GM23338 (cell line): ENCODE measurements around the gene RAP1GAP2. TPM values are rescaled to one million over a fixed set of nuclear protein-coding genes. Genes with fewer than 3 reads are reported as not detected.
A peak's percentile ranks its signal among the peaks of the same experiment; 100 is the strongest.

Experiments used
- ATAC-seq: fragments of 200-7000 bp; cut with Tn5 transposase; 3 replicates; pipeline ENCODE4 v1.9.1; 2020
- DNase-seq: peaks from one replicate; pipeline ENCODE4 v3.0.0-alpha.2; 2015; ENCODE audit warnings: low spot score
- H2AFZ ChIP-seq: fragments of 200-600 bp; sonication (generic); 2 replicates; pipeline ENCODE4 v1.8.0; 2016; ENCODE audit warnings: antibody characterized with exemption, mild to moderate bottlenecking, moderate library complexity
- H3F3A ChIP-seq: fragments of 200-600 bp; sonication (generic); replicated peaks from 2 replicates; pipeline ENCODE4 v1.8.0; 2017; ENCODE audit warnings: antibody characterized with exemption, mixed run types, low read depth
- H3K27ac ChIP-seq: fragments of 200-600 bp; sonication (generic); 2 replicates; pipeline ENCODE4 v1.6.1; 2016; ENCODE audit warnings: low read depth
- H3K27me3 ChIP-seq: fragments of 200-600 bp; sonication (generic); 2 replicates; pipeline ENCODE4 v1.8.0; 2016; ENCODE audit warnings: mild to moderate bottlenecking, mixed run types, moderate library complexity; ENCODE audit not compliant: insufficient read depth
- H3K36me3 ChIP-seq: fragments of 200-600 bp; sonication (generic); 2 replicates; pipeline ENCODE4 v1.8.0; 2016; ENCODE audit warnings: mild to moderate bottlenecking; ENCODE audit not compliant: insufficient read depth
- H3K4me1 ChIP-seq: fragments of 200-600 bp; sonication (generic); 2 replicates; pipeline ENCODE4 v1.8.0; 2016; ENCODE audit warnings: mild to moderate bottlenecking, moderate library complexity; ENCODE audit not compliant: insufficient read depth
- H3K4me2 ChIP-seq: fragments of 200-600 bp; sonication (generic); 2 replicates; pipeline ENCODE4 v1.7.1; 2017; ENCODE audit warnings: mixed run types
- H3K4me3 ChIP-seq: fragments of 200-600 bp; sonication (generic); 2 replicates; pipeline ENCODE4 v1.6.1; 2016; ENCODE audit warnings: mixed run types
- H3K79me2 ChIP-seq: fragments of 200-600 bp; sonication (generic); replicated peaks from 2 replicates; pipeline ENCODE4 v1.8.0; 2017; ENCODE audit warnings: mild to moderate bottlenecking; ENCODE audit not compliant: insufficient read depth
- H3K9me2 ChIP-seq: fragments of 200-600 bp; sonication (generic); 2 replicates; pipeline ENCODE4 v1.8.0; 2017; ENCODE audit not compliant: insufficient read depth
- H4K20me1 ChIP-seq: fragments of 200-600 bp; sonication (generic); replicated peaks from 2 replicates; pipeline ENCODE4 v1.8.0; 2017; ENCODE audit warnings: mild to moderate bottlenecking; ENCODE audit not compliant: insufficient read depth
- H3K27ac Mint-ChIP-seq: 2 replicates; pipeline ENCODE4 v1.8.0; 2020; ENCODE audit warnings: inconsistent platforms, mild to moderate bottlenecking, moderate library complexity, mixed read lengths
- H3K27me3 Mint-ChIP-seq: 3 replicates; pipeline ENCODE4 v1.8.0; 2022; ENCODE audit warnings: low read depth, mild to moderate bottlenecking, moderate library complexity, mixed read lengths, inconsistent platforms; ENCODE audit not compliant: insufficient read depth, poor library complexity
- H3K36me3 Mint-ChIP-seq: 3 replicates; pipeline ENCODE4 v1.8.0; 2021; ENCODE audit warnings: low read depth, mild to moderate bottlenecking, inconsistent platforms, moderate library complexity, mixed read lengths
- H3K4me1 Mint-ChIP-seq: 3 replicates; pipeline ENCODE4 v1.8.0; 2020; ENCODE audit warnings: mild to moderate bottlenecking, inconsistent platforms, mixed read lengths
- H3K4me3 Mint-ChIP-seq: 3 replicates; pipeline ENCODE4 v1.8.0; 2021; ENCODE audit warnings: moderate library complexity, mild to moderate bottlenecking, inconsistent platforms, mixed read lengths
- H3K9me3 Mint-ChIP-seq: 3 replicates; pipeline ENCODE4 v1.8.0; 2020; ENCODE audit warnings: moderate library complexity, mild to moderate bottlenecking, inconsistent platforms, mixed read lengths
- CTCF ChIP-seq, 2 experiments: fragments of 200-600 bp in 1 of 2; sonication (generic) in 1 of 2; conservative IDR thresholded peaks; 2 replicates each; pipeline versions ENCODE4 v1.5.1 to v1.6.1; 2016 to 2017; ENCODE audit warnings: antibody characterized with exemption in 2 of 2, low read depth in 2 of 2, mild to moderate bottlenecking in 2 of 2, moderate library complexity in 1 of 2
- ETS1 ChIP-seq: IDR thresholded peaks from 2 replicates; pipeline ENCODE4 v1.6.1; 2016; ENCODE audit warnings: antibody characterized with exemption
- EZH2 ChIP-seq: fragments of 200-600 bp; sonication (generic); IDR thresholded peaks from one replicate; pipeline ENCODE4 v1.8.0; 2017; ENCODE audit warnings: antibody characterized with exemption, mild to moderate bottlenecking, low read depth; ENCODE audit not compliant: unreplicated experiment
- STAT1 ChIP-seq: IDR thresholded peaks from one replicate; pipeline ENCODE4 v1.6.1; 2016; ENCODE audit warnings: antibody characterized with exemption; ENCODE audit not compliant: unreplicated experiment
- ZNF114 ChIP-seq: fragments of 250-450 bp; sonication (Bioruptor Pico); IDR thresholded peaks from 2 replicates; pipeline ENCODE4 v1.5.0; 2020; ENCODE audit warnings: mild to moderate bottlenecking, moderate library complexity
- ZNF331 ChIP-seq: fragments of 250-450 bp; sonication (Bioruptor Pico); IDR thresholded peaks from 2 replicates; pipeline ENCODE4 v1.5.0; 2020; ENCODE audit warnings: low read depth, mild to moderate bottlenecking, moderate library complexity
- ZNF462 ChIP-seq: fragments of 250-450 bp; sonication (Bioruptor Pico); IDR thresholded peaks from 2 replicates; pipeline ENCODE4 v1.5.0; 2020; ENCODE audit warnings: mild to moderate bottlenecking, moderate library complexity
- polyA plus RNA-seq: library from polyadenylated mRNA; unstranded; fragments of >200 nt; fragmentation: Nextera tagmentation; extraction: Ambion mirVana; gene quantifications from 2 replicates; pipeline ENCODE4 v1.2.1, GENCODE V29; 2016
- total RNA-seq: library from RNA; depleted of rRNA; stranded (reverse); fragments of >200 nt; shearing (Covaris generic); gene quantifications from 2 replicates; pipeline ENCODE4 v1.2.3, GENCODE V29; 2014

The RAP1GAP2 gene
- total and polyA plus RNA-seq, 2 experiments from 2014 or later, result 17.8 to 46.1 TPM

GRCh38 chr17:2792366-2793169 is 3.7 kb upstream of the RAP1GAP2 start:
- ATAC-seq, result peak; percentile 30
- H3K27ac ChIP-seq, result no peak overlapping the region
- H3F3A ChIP-seq, result no peaks in the 10 kb centered on the region
- H3K4me2 ChIP-seq, result no peak overlapping the region
- no peaks in the 10 kb centered on the region for H4K20me1 ChIP-seq
- H3K79me2 ChIP-seq, result no peaks in the 10 kb centered on the region
- H3K4me1 Mint-ChIP-seq, result peaks cover 10% of the 10 kb centered on the region
- TF ChIP-seq EZH2 (no peak), ZNF462 (no peak), ETS1 (no peak), CTCF (conservative IDR thresholded peaks at IDR 0.05; ENCODE audit: low read depth in 2 of 2) (no peak), STAT1 (no peak), ZNF114 (CRISPR knock-in tag) (no peak), ZNF331 (no peak)
- no peaks in the 10 kb centered on the region for H3K36me3 ChIP-seq
- no peak for DNase-seq
- H2AFZ ChIP-seq, result no peak overlapping the region
- no peak overlapping the region for H3K4me3 Mint-ChIP-seq
- H3K27ac Mint-ChIP-seq, result no peak overlapping the region
- peaks cover 4% of the 10 kb centered on the region for H3K27me3 Mint-ChIP-seq
- no peaks in the 10 kb centered on the region for H3K36me3 Mint-ChIP-seq
- no peak overlapping the region for H3K4me3 ChIP-seq
- H3K4me1 ChIP-seq, result no peaks in the 10 kb centered on the region
- H3K9me2 ChIP-seq, result no peaks in the 10 kb centered on the region
- no peaks in the 10 kb centered on the region for H3K9me3 Mint-ChIP-seq
- no peaks in the 10 kb centered on the region for H3K27me3 ChIP-seq
